GM18526 (cell line): ENCODE results near the gene XYLT1.

Source experiments
- POLR2A ChIP-seq: IDR thresholded peaks from 3 replicates; pipeline ENCODE4 v1.6.1; 2011; ENCODE audit not compliant: insufficient read length; ENCODE audit errors: extremely low read depth

Gene XYLT1

GRCh38 chr16:17382949-17383863, 87.6 kb downstream of the XYLT1 start:
- TF ChIP-seq POLR2A = no peak

DNA sequence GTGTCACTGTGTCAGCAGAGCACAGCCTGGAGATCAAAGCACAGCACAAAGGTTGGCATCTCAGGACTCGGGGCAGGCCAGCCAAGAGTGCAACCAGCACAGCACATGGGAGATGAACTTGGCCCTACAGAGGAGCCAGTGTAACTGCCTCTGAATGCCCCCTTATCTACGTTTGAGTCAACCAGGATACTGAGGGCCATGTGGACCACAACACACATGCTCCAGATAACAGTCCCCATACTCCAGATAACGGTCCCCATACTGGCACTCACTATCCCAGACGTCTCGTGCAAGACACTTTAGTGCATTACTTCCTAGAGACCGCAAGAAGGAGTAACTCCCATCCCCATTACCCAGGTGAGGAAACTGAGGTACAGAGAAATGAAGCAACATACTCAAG, 88.2 kb downstream of the XYLT1 start:
- TF ChIP-seq POLR2A = no peak

GRCh38 chr16:17381784-17382183, 89.0 kb downstream of the XYLT1 start:
- no peak for TF ChIP-seq POLR2A

DNA sequence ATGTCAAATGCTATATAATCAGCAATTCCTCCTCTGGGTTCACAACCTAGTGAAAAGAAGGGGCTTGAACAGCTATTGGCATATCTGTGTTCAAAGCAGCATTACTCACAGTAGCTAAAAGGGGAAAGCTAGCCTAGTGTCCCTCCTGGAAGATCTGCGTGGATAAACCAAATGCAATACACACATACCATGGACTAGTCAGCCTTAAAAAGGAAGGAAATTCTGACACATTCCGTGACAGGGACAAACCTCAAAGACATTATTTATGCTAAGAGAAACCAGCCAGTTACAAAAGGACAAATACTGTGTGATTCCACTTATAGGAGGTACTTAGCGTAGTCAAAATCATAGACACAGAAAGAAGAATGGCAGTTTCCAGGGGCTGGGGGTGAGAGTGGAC, 90.1 kb downstream of the XYLT1 start:
- no peak for TF ChIP-seq POLR2A

DNA sequence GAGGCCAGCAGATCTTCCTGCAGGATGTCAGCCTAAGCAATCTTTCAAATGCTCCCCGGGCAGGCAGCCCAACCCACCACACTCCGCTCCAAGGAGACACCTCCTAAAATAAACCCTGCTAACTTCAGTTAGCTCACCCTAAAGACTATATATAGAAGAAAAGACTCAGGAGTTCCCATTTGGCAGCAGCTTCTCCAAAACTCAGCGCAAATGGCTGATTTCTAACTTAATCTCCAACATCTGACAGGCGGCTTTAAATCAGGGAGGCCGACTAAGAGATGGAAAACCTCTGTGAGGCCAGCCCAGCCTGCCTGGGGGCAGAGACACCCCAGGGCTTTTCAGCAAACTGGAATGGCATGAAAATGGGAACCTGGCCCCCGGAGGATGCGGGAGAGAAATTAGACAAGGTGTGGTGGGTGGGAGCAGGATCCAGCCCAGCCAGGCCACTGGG, 91.6 kb downstream of the XYLT1 start:
- TF ChIP-seq POLR2A = no peak

DNA sequence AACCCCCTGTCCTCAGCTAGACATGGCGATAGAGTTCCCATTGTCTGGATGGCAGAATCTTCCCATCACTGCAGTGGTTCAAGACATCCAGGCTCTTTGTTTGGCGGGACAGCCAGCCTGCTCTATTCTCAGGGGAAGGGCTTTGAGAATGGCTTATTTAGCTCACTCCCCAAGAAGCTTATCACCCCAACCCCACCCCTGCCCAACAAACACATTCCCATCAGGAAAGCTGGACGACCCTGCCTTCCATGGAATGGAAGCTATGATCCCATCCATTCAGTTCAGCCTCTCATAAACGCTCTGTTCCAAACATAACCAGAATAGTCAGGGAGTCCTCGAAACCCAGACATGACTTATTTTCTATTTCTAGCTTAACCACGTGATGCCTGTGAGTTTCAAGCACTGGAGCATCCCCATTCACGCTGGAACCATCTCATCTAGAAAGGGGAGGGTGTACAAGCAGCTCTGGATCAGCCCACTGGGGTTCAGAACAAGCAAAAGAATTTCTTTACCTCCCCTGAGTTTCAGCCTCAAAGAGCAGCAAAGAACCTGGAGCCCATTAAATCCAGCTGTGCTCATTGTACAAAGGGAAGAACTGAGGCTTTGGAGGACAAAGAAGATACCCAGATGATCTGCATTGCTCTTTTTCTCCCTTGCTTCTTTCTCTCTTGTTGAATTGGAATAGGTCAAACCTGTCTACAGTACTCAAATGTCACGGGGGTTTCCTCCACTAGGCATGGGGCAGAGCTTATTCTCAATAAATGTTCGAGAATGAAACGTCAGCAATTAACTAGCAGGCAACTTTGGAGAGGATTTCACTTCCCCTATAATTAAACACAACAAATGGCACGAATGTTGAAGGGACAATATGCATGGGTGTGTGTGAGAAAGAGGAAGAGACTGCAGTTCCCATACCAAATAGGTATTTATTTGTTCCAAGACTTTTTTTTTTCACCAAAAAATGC, 93.1 kb downstream of the XYLT1 start:
- no peak for TF ChIP-seq POLR2A

GRCh38 chr16:17375461-17376304, 95.1 kb downstream of the XYLT1 start:
- TF ChIP-seq POLR2A = no peak

GRCh38 chr16:17374668-17375255, 96.0 kb downstream of the XYLT1 start:
- TF ChIP-seq POLR2A = no peak

- TF ChIP-seq POLR2A = no peak
Observed at GRCh38 chr16:17373533-17373932, 97.2 kb downstream of the XYLT1 start.

- no peak for TF ChIP-seq POLR2A
Observed at GRCh38 chr16:17372386-17372785, 98.4 kb downstream of the XYLT1 start.

GRCh38 chr16:17371299-17371698, 99.5 kb downstream of the XYLT1 start:
- no peak for TF ChIP-seq POLR2A

DNA sequence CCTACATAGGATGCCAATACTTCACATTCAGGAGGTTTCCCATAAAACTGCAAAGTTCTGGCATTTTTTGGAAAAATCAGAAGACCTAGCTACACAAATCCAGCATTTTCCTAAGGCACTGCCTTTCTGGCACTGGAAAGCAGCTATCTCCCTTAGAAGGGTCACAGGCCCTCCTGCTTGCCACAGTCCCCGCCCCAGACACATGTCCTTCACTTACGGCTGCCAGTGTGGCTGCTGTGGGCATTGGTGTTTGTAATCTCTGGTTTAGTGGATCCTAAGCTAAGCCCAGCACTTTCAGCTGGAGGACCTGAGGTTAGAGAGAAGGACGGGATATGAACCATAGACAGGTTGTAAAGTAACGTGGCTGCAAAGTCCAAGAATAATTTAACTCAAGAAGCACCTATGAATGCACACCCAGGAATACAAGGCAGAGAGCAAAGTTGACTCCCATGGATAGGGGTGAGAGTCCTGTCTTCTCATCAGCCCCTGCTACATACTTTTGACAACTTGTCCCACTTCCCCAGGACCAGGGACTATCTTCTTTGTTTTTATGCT, 100.0 kb downstream of the XYLT1 start:
- no peak for TF ChIP-seq POLR2A

DNA sequence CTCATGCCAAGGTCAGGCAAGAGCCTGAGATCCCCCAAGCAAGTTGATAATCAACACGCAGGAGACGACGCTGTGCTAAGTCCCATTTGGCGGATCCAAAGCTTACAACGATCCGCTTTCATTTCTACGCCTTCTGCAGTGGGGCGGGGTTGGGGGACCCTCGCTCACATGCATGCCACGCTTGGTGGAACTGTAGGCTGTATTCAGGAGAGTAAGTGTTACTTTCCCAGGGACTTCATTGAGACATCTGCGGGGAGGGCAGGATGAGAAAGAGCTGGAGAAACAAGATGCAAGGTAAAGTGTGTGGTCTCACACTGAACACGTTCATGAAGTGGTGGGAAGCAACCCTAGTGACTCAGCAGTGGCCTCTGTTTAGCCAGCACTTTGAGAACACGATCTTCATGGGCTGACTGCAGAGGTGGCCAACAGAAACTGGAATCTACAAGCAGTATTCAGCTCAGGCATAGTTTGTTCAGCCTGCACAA, 100.5 kb downstream of the XYLT1 start:
- TF ChIP-seq POLR2A = no peak
